GM12891 (cell line): ENCODE results near the gene HTR3D.

Source experiments
- DNase-seq: peaks from one replicate; pipeline ENCODE4 v3.0.0; 2011; ENCODE audit warnings: low spot score; ENCODE audit not compliant: insufficient read length
- FAIRE-seq: peaks from 2 replicates; lab custom pipeline; 2011; peaks lifted over from hg19 to GRCh38; lab: Jason Lieb, UNC
- PAX5 ChIP-seq: IDR thresholded peaks from 2 replicates; pipeline ENCODE4 v1.6.1; 2011; ENCODE audit warnings: low read length, moderate library complexity, mild to moderate bottlenecking; ENCODE audit not compliant: insufficient read depth, severe bottlenecking
- POLR2A ChIP-seq: IDR thresholded peaks from 2 replicates; pipeline ENCODE4 v1.6.1; 2011; ENCODE audit warnings: low read depth, low read length, control low read depth
- POLR2AphosphoS5 ChIP-seq: IDR thresholded peaks from 2 replicates; pipeline ENCODE4 v1.6.1; 2011; ENCODE audit warnings: low read depth, low read length, control low read depth
- POU2F2 ChIP-seq: IDR thresholded peaks from 2 replicates; pipeline ENCODE4 v1.6.1; 2011; ENCODE audit warnings: low read depth, mild to moderate bottlenecking, control low read depth, low read length, moderate library complexity
- SPI1 ChIP-seq: IDR thresholded peaks from 2 replicates; pipeline ENCODE4 v1.6.1; 2011; ENCODE audit warnings: low read depth, low read length, control low read depth
- TAF1 ChIP-seq: IDR thresholded peaks from 2 replicates; pipeline ENCODE4 v1.6.1; 2011; ENCODE audit warnings: low read depth, low read length, control low read depth

The HTR3D gene

GRCh38 chr3:184039414-184039813, 7.9 kb downstream of the HTR3D start:
- FAIRE-seq = no peak
- DNase-seq = no peak
- no peak for TF ChIP-seq SPI1

GRCh38 chr3:184040010-184040409, 8.5 kb downstream of the HTR3D start:
- no peak for FAIRE-seq
- no peak for DNase-seq
- TF ChIP-seq PAX5 = no peak
- TF ChIP-seq POLR2A = no peak
- no peak for TF ChIP-seq POU2F2
- TF ChIP-seq POLR2AphosphoS5 = no peak
- TF ChIP-seq SPI1 = no peak
- no peak for TF ChIP-seq TAF1

GRCh38 chr3:184042617-184043016, 11.1 kb downstream of the HTR3D start:
- TF ChIP-seq PAX5 (no peak), POLR2A (no peak), POLR2AphosphoS5 (no peak), TAF1 (no peak), POU2F2 (no peak), SPI1 (no peak)
- no peak for DNase-seq
- no peak for FAIRE-seq

- FAIRE-seq = no peak
- TF ChIP-seq POU2F2 (no peak), SPI1 (no peak), POLR2AphosphoS5 (no peak), POLR2A (no peak)
- no peak for DNase-seq
These were observed 14.5 kb downstream of the HTR3D start for GRCh38 chr3:184045995-184046394.

GRCh38 chr3:184050217-184050847, 18.8 kb downstream of the HTR3D start:
- no peak for DNase-seq
- no peak for FAIRE-seq
- TF ChIP-seq SPI1 (no peak), PAX5 (no peak), POU2F2 (no peak)

GRCh38 chr3:184052767-184053166, 21.2 kb downstream of the HTR3D start, which contains the start of gene HTR3C:
Gene HTR3C, plus strand, starts transcription at chr3:184053047. Its CDS starts 34 bp downstream, at chr3:184053081.
- FAIRE-seq (no peak), DNase-seq (no peak)
- TF ChIP-seq POU2F2 = no peak
- TF ChIP-seq PAX5 = no peak
- TF ChIP-seq SPI1 = no peak
- TF ChIP-seq TAF1 = no peak
- TF ChIP-seq POLR2AphosphoS5 = no peak
- TF ChIP-seq POLR2A = no peak

GRCh38 chr3:184058029-184058428, 26.5 kb downstream of the HTR3D start:
- DNase-seq (no peak), FAIRE-seq (no peak)
- TF ChIP-seq POLR2A (no peak), TAF1 (no peak), POU2F2 (no peak), POLR2AphosphoS5 (no peak), SPI1 (no peak), PAX5 (no peak)

- no peak for TF ChIP-seq TAF1
- no peak for TF ChIP-seq POLR2A
- TF ChIP-seq PAX5 = no peak
- no peak for TF ChIP-seq SPI1
- TF ChIP-seq POLR2AphosphoS5 = no peak
- no peak for TF ChIP-seq POU2F2
- FAIRE-seq (no peak), DNase-seq (no peak)
These were observed 27.9 kb downstream of the HTR3D start for GRCh38 chr3:184059424-184059823.

GRCh38 chr3:184062637-184063036, 31.1 kb downstream of the HTR3D start:
- FAIRE-seq (no peak), DNase-seq (no peak)
- no peak for TF ChIP-seq POLR2A
- TF ChIP-seq TAF1 = no peak
- no peak for TF ChIP-seq POLR2AphosphoS5
- TF ChIP-seq POU2F2 = no peak
- no peak for TF ChIP-seq SPI1
- TF ChIP-seq PAX5 = no peak

GRCh38 chr3:184066211-184066610, 34.7 kb downstream of the HTR3D start:
- DNase-seq = no peak
- no peak for FAIRE-seq

More at GRCh38 chr3:184066211-184066610, 34.7 kb downstream of the HTR3D start:
- TF ChIP-seq POLR2A = no peak
- TF ChIP-seq SPI1 = no peak
- TF ChIP-seq PAX5 = no peak
- TF ChIP-seq POLR2AphosphoS5 = no peak
- TF ChIP-seq POU2F2 = no peak
- no peak for TF ChIP-seq TAF1
